GM04503 (cell line): ENCODE measurements around the gene SIDT2.
"Not testable (repeated sequence)": the region's sequence is repeated elsewhere in the genome, so short reads cannot be mapped to it uniquely, and the experiment has no call there.

Source experiments
- DNase-seq: peaks from one replicate; pipeline ENCODE4 v3.0.0-alpha.2; 2012; ENCODE audit warnings: low read depth

Gene SIDT2

GRCh38 chr11:117204283-117205080 is 25.9 kb downstream of the SIDT2 start:
- DNase-seq, result no peak

- no peak for DNase-seq
Observed at GRCh38 chr11:117205211-117205818, 26.8 kb downstream of the SIDT2 start.

- DNase-seq, result not testable (repeated sequence)
Observed at GRCh38 chr11:117206111-117206510, 27.6 kb downstream of the SIDT2 start.

- DNase-seq, result not testable (repeated sequence)
Observed at GRCh38 chr11:117206859-117207258, 28.3 kb downstream of the SIDT2 start.

- not testable (repeated sequence) for DNase-seq
Observed at GRCh38 chr11:117207481-117207880, 28.9 kb downstream of the SIDT2 start.

- not testable (repeated sequence) for DNase-seq
Observed at GRCh38 chr11:117208710-117209109, 30.2 kb downstream of the SIDT2 start.

GRCh38 chr11:117209351-117210125 is 31.0 kb downstream of the SIDT2 start:
- not testable (repeated sequence) for DNase-seq

- DNase-seq, result no peak
Observed at GRCh38 chr11:117210620-117211019, 32.1 kb downstream of the SIDT2 start.

- no peak for DNase-seq
Observed at GRCh38 chr11:117212697-117213355, 34.3 kb downstream of the SIDT2 start.

GRCh38 chr11:117214404-117215110 is 36.0 kb downstream of the SIDT2 start:
- no peak for DNase-seq

- no peak for DNase-seq
Observed at GRCh38 chr11:117217141-117218084, 38.9 kb downstream of the SIDT2 start.

GRCh38 chr11:117218133-117218915 is 39.8 kb downstream of the SIDT2 start:
- no peak for DNase-seq

- DNase-seq, result no peak
Observed at GRCh38 chr11:117219001-117219400, 40.5 kb downstream of the SIDT2 start.

- DNase-seq, result no peak
Observed at GRCh38 chr11:117219455-117219854, 40.9 kb downstream of the SIDT2 start.

GRCh38 chr11:117219995-117220394 is 41.5 kb downstream of the SIDT2 start:
- DNase-seq, result no peak

GRCh38 chr11:117220568-117220967 is 42.0 kb downstream of the SIDT2 start:
- no peak for DNase-seq

- DNase-seq, result no peak
Observed at GRCh38 chr11:117220999-117221774, 42.6 kb downstream of the SIDT2 start.

- no peak for DNase-seq
Observed at GRCh38 chr11:117221775-117222517, 43.4 kb downstream of the SIDT2 start.
